Measurements from ENCODE around the gene PSAP.

DNA sequence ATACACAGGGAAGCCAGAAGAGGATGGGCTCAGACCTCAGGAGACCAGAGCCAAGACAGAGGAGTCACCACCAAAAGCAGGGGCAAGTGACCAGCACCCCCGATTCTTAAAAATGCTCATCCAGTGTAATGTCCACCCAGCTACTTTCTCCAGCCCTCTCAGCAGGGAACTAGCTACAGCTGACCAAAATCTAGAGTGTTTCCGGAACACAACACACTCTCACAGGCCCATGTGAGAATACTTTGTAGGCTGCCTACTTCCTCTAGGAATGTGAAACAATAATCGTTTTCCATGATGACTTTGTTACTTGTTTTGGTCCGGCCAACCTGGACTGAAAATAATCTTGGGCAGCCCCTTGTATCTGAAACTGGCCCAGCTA, 14.5 kb downstream of the PSAP start:
- TF ChIP-seq, protein P1, sequence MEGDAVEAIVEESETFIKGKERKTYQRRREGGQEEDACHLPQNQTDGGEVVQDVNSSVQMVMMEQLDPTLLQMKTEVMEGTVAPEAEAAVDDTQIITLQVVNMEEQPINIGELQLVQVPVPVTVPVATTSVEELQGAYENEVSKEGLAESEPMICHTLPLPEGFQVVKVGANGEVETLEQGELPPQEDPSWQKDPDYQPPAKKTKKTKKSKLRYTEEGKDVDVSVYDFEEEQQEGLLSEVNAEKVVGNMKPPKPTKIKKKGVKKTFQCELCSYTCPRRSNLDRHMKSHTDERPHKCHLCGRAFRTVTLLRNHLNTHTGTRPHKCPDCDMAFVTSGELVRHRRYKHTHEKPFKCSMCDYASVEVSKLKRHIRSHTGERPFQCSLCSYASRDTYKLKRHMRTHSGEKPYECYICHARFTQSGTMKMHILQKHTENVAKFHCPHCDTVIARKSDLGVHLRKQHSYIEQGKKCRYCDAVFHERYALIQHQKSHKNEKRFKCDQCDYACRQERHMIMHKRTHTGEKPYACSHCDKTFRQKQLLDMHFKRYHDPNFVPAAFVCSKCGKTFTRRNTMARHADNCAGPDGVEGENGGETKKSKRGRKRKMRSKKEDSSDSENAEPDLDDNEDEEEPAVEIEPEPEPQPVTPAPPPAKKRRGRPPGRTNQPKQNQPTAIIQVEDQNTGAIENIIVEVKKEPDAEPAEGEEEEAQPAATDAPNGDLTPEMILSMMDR (IDR thresholded peaks at IDR 0.05) = no peak
- TF ChIP-seq POLR2A (IDR thresholded peaks at IDR 0.05) = no peak
